NCI-H446 (cell line): ENCODE results near the gene PHF19.

Experiments used
- DNase-seq, 2 experiments: peaks; one replicate each; lab custom pipeline; 2025; lab: John Stamatoyannopoulos, UW

PHF19 gene

GRCh38 chr9:120891884-120892747 is 15.1 kb upstream of the PHF19 start:
- DNase-seq, result no peak

- DNase-seq, result no peak
These were observed 14.4 kb upstream of the PHF19 start for GRCh38 chr9:120891245-120891883.

GRCh38 chr9:120890320-120891244 is 13.6 kb upstream of the PHF19 start:
- DNase-seq, result no peak

GRCh38 chr9:120889606-120890271 is 12.8 kb upstream of the PHF19 start:
- DNase-seq, result no peak

- DNase-seq, result no peak
These were observed 11.6 kb upstream of the PHF19 start for GRCh38 chr9:120888626-120889025.

GRCh38 chr9:120886490-120886967 is 9.5 kb upstream of the PHF19 start:
- no peak for DNase-seq

GRCh38 chr9:120885958-120886357 is 9.0 kb upstream of the PHF19 start:
- DNase-seq, result no peak

GRCh38 chr9:120885457-120885856 is 8.5 kb upstream of the PHF19 start:
- no peak for DNase-seq

GRCh38 chr9:120883608-120883996 is 6.6 kb upstream of the PHF19 start:
- no peak for DNase-seq

- no peak for DNase-seq
These were observed 6.1 kb upstream of the PHF19 start for GRCh38 chr9:120882935-120883607.

- DNase-seq, result no peak
These were observed 2.5 kb upstream of the PHF19 start for GRCh38 chr9:120879446-120879845.

- peak in 1 of 2 experiments; percentile 35 for DNase-seq
These were observed 1.5 kb upstream of the PHF19 start for GRCh38 chr9:120878188-120879130.

- DNase-seq, result peak; percentile 24 to 78
These were observed 467 bp upstream of the PHF19 start for GRCh38 chr9:120877276-120878034.

- peak; percentile 27 to 69 for DNase-seq
These were observed 790 bp downstream of the PHF19 start for GRCh38 chr9:120875954-120876841.

- DNase-seq, result no peak
These were observed 1.4 kb downstream of the PHF19 start for GRCh38 chr9:120875643-120875953.

GRCh38 chr9:120875195-120875565 is 1.8 kb downstream of the PHF19 start:
- DNase-seq, result no peak

- no peak for DNase-seq
These were observed 2.5 kb downstream of the PHF19 start for GRCh38 chr9:120874226-120875194.
